GM18870 (cell line): ENCODE data around the gene RIC8B.
"Not testable (repeated sequence)": the region's sequence is repeated elsewhere in the genome, so short reads cannot be mapped to it uniquely, and the experiment has no call there.

Experiments
- ATAC-seq: cut with Tn5 transposase; IDR thresholded peaks from one replicate; pipeline ENCODE4 v1.9.1; 2021; ENCODE audit warnings: moderate library complexity; ENCODE audit not compliant: unreplicated experiment

The RIC8B gene

DNA sequence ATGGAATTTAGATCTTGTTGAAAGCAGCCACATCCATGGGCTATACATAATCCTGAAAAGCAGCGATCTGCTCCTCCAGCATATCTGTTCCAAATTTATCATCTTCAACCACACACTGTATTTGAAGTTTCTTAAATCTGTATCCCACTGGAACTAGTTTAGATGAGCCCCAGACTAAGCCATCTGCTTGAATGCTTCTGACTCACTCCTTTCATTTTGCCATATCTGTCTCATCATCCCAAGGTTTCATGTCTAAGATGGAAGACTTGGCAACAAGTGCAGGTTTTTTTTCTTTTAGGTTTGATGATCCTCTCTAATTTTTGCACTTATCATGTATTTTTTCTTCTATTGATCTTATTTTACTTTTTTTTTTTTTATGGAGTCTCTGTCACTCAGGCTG is 126.8 kb downstream of the RIC8B start:
- no peak for ATAC-seq

DNA sequence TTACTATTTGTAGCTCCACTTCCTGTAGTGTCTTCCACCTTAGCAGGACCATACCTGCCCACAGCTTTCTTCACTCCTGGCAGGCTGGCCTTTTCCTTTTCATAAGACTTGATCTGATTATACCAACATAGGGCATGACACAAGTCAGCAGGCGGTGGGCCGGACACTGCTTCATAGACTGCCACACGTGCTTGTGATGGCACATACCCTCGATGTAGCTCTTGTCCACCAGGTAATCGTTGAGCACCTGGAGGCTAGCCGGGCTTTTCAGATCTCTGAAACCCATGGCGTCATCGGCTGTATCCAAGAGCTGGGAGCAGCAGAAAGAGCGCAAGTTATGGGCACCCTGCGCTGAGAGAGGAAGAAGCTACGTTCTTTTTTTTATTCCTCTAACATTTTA is 127.6 kb downstream of the RIC8B start:
- no peak for ATAC-seq

DNA sequence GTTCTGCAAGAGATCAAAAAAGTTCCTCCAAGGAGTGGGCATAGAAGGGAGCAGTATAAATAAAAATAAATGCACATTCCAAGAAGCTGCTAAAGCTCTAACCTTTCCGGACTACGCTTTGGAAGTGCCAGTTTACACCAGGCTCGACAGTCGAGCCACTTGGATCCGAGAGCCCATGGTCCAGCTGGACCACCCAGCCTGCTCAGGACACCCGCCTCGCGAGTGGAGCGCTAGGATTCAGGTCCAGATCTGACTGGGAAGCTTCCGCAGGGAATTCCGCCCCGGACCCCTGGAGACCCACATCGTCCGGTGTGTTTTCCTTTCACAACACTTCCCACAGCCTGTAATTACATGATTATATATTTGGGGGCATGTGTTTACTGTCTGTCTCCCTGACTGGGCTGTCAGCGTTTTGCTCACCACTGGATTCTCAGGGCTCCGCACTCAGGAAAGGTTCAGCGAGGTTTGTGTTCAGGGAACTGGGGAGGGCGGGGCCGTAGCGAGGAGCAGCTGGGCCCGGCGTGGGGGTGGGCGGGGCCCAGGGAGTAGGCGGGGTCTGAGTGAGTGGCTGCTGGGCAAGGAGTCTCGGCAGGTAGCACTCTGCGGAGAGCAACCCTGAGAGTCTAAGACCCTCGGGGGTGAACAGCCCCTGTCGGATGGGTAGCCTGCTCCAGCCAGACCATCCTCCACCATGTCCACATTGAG is 128.9 kb downstream of the RIC8B start:
- no peak for ATAC-seq

DNA sequence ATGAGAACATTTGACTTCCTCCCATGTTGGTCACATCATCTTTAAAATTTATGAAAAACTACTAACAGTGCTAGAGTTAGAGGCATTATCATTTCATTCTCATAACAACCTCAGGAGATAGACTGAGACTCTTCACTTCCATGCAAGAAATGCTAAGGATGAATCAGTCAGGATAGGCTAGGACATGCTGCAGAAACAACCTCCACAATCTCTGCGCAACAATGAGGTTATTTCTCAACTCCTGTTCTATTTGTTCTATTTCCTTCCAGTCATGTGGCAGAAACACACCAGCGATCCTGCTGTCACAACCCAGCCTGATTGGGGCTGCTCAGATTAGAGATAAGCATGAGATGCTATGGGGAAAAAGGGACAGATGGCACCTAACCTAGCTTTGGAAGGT is 132.2 kb downstream of the RIC8B start:
- ATAC-seq, result no peak

DNA sequence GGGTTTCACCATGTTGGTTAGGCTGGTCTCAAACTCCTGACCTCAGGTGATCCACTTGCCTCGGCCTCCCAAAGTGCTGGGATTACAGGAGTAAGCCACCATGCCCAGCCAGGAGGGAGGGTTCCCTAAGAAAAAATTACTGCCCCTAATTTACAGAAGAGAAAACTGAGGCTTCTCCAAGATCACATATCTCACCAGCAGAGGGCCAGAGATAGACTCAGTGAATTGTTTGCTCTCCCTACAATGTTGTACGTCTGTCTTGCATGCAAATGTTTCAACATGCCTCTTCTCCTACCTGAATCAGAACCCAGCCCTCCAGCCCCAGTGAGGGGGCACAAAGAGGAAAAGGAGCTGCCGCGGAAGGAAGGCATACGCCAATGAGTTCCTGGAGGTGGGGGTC is 132.9 kb downstream of the RIC8B start:
- no peak for ATAC-seq

DNA sequence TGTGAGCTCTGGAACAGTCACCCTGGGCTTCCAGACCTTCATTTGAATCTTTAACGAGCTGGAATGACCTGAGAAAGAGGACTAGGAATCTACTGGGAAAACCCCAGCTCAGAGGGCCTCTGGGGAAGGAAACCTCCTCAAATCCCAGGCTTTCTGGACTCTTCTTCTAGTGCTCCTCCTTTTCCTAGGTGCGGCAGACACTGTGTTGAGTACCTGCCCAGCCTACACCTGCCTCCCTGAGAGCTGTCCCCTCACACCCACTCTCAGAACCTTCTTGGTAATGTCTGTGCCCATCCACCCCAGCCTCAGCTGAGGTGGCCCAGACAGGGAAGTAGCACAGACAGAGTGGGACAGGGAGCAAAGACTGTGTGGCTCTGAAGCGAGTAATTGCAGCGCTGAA is 133.4 kb downstream of the RIC8B start:
- ATAC-seq, result no peak

DNA sequence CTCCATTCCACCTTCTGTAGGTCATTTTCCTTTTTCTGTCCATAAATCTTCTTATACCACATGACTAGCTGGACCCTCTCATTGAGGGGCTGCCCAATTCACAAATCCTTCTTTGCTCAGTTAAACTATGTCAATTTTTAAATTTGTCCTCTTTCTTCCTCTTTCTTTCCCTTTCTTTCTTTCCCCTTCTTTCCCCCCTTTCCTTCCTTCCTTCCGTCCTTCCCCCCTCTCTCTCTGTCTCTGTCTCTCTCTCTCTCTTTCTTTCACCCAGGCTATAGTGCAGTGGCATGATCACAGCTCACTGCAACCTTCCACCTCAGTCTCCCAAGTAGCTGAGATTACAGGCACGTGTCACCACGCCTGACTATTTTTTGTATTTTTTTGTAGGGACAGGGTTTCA is 134.1 kb downstream of the RIC8B start:
- ATAC-seq, result no peak

DNA sequence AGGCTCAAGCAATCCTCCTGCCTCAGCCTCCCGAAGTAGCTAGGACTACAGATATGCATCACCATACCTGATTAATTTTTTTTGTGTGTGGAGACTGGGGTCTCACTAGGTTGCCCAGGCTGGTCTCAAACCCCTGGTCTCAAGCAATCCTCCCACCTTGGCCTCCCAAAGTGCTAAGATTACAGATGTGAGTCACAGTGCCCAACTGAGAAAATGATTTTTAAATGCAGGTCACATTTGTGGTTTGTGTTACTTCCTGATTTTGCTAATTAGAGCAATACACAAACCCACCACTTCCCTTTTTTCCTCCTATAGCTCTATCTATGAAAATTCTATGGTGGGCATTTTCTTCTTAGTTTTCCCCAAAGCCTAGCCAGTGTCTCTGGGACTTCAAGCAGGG is 135.7 kb downstream of the RIC8B start:
- peak; percentile 81 for ATAC-seq

DNA sequence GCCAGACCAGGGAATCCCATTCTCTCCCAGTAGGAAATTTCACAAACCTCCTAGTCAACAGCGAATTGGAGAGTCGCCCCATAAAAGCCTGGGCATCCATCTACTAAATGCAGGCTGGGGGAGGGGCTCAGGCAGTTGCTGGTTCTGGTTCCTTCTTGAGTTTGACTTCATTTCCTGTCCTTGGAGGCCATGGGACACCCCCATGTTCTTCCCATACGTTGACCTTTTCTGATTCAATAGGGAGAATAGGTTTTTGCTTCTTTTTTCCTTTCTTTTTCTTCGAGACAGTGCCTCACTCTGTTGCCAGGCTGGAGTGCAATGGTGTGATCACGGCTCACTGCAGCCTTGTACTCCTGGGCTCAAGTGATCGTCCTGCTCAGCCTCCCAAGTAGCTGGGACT is 137.1 kb downstream of the RIC8B start:
- no peak for ATAC-seq

DNA sequence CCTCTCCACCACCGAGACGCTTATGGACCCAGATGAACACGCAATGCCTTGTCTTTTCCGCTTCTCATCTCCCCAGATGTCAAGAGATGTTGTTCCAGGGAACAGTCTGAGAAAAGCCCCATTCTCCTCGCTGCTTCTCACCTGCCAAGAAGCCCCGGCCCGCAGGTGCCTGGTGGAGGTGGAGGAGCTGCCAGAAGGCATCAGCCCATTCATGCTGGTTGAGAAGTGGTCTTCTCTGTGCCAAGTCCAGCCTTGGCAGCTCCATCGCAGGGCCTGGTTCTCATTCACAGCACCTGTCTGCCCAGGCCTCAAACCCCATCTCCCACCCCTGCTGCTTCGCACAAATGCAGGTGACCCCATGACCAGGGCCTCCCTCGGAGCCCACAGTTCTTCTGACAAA is 139.0 kb downstream of the RIC8B start:
- ATAC-seq, result no peak

DNA sequence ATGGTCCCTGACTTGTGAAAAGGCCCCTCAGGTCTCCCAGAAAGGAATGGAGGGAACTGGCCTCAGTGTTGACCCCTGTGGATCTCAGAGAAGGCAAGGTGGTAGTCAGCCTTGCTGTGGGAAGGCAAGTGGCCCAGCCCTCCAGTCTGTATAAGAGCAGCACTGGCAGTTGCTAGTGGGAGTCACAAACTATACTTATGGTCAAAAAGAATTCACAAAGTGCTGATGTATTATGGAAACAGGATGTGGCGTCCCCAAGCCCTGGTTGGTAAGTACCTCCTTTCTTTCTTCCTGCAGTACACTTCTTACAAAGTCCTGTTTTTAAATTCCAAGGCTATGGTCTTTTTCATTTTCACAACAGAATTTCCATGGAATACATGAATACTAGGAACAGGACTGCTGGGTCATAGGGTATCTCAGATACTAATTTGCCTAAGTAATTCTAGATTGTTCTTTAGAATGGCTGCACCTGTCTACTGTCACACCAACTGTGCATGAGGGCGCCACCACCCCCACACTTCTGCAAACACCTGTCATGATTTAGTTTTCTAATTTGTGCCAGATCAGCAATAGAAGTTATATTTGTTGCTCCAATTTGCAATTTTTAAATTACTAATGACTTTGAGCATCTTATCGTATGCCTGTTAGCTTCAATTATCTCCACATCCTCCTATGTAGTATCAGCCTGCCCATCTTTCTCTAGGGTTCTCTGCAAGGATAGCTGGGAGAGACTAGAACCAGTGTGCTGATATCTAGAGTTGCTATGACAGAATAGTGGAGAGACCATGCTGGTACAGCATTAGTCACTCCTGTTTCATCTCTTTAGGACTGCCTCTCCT is 140.5 kb downstream of the RIC8B start:
- ATAC-seq, result no peak

DNA sequence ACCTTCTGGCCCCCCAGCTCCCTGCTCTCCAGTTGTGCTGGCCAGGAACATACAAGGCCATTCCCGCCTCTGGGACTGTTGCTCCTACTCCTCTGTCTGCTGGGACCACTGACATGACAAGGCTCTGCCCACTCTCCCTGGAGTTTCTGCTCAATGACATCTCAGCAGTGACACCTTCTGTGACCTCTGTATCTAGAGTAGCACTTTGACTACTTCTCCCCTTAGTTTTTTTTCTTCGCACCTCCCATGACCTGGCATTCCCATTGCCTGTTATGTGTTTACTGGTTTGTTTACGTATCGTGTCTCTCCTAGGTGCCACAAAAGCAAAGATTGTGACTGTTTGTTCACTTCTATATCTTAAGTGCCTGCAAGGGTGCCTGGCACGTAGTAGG is 141.1 kb downstream of the RIC8B start:
- ATAC-seq, result no peak

DNA sequence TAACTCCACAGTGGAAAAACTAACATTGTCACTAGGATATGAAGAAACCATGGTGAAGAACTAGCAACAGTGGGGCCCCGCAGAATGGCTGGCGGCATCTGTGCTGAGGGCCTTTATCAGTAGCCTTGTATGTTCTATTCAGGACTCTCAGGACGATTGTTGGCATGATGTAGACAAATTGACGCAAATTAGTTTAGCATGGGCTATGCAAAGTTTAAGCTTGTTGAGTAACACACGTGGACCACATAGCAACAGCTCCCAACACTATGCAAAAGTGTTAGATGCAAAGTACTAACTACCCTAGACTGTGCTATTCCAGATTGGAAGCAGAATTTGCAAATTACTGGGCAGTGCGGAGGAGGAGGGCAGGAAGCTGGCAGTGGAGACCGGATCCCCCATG is 143.0 kb downstream of the RIC8B start:
- no peak for ATAC-seq

DNA sequence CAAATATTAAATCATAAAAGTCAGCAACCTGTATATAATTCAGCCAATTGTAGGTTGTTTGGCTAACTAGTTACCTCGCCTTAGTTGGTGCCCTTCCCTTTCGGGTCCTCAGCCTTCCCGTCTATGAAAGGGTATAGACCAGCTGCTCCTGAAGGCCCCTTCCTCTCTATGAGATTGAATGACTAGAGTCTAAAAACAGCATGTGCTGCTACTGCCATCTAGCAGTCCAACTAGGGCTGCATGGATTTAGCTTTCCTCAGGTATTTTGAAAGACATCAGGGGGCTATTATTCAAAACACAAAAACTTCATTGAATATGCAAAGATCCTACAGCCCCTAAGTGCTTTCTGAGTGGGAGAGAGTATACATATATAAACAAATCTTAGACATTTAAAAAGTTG is 144.3 kb downstream of the RIC8B start:
- ATAC-seq, result no peak

DNA sequence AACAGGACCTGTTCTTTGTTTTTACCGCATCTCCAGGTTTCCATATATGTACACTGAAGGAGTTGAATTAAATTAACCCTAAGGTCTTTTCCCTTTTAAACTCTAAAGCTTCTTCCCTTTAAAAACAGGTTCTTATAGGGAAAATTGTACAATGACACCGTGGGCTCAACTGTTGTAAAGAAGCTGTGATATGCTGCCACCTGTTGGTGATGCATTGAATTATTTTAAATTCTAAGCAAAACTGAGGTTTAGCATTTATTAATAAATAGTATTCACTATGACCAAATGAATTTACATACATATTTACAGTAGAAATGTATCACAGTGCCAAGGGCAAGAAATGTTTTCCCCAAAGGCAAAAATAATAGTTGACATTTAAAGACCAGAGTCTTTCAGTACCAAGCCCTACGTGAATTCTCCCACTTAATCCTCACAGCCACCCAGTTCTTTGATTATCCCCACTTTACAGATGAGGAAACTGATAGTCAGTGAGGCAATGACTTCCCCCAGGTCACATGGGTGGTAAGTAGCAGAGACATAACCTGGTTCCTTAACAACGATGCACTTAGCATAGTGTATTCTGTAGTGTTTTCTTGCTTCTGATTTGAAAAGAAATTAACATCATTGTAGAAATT is 145.5 kb downstream of the RIC8B start:
- no peak for ATAC-seq

DNA sequence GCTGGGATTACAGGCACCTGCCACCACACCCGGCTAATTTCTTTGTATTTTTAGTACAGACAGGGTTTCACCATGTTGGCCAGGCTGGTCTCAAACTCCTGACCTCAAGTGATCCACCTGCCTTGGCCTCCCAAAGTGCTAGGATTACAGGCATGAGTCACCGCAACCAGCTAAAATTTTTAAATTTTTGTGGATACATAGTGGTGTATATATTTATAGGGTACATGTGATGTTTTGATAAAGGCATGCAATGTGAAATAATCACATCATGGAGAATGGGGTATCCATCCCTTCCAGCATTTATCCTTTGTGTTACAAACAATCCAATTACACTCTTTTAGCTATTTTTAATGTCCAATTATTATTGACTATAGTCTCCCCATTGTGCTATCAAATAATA is 147.5 kb downstream of the RIC8B start:
- ATAC-seq, result not testable (repeated sequence)

DNA sequence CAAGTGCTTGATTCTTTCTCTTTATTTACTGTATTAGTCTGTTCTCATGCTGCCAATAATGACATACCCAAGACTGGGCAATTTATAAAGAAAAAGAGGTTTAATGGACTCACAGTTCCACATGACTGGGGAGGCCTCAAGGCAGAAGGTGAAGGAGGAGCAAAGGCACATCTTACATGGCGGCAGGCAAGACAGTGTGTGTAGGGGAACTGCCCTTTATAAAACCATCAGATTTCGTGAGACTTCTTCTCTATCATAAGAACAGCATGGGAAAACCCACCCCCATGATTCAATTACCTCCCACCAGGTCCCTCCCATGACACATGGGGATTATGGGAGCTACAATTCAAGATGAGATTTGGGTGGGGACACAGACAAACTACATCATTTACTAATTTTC is 149.1 kb downstream of the RIC8B start:
- not testable (repeated sequence) for ATAC-seq

DNA sequence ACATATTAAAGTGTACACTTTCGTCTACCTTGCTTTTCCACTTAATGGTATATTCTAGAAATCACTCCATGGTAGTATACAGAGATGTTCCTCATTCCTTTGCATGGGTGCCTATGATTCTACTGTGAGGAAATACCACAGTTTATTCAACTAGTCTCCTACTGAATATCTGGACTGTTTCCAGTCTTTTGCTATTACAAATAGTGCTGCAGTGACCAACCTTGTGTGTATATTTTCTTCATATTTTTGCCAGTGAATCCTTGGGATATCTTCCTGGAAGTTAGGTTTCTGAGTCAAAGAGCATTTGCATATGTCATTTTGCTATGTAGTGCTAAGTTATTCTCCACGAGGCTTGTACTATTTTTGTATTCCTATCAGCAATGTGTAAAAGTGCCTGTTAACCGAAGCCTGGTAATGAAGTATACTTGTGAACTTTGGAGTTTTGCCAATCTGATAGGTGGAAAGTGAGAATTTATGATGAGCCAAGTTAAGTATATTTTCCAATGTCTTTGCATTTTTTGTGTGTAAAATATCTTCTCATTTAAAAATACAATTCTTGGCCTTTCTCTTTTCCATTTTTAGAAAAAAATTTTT is 149.9 kb downstream of the RIC8B start:
- ATAC-seq, result no peak

DNA sequence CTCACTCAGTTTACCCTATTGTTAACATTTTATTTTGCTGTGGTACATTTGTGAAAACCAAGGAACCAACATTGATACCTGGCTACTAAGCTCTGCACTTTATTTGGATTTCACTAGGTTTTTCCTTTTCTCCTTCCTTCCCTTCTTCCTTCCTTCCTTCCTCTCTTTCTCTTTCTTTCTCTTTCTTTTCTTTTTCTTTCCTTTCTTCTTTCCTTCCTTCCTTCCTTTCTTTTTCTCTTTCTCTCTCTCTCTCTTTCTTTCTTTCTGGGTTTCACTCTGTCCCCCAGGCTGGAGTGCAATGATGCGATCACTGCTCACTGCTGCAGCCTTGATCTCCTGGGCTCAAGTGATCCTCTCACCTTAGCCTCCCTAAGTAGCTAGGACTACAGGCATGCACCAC is 152.2 kb downstream of the RIC8B start:
- no peak for ATAC-seq

DNA sequence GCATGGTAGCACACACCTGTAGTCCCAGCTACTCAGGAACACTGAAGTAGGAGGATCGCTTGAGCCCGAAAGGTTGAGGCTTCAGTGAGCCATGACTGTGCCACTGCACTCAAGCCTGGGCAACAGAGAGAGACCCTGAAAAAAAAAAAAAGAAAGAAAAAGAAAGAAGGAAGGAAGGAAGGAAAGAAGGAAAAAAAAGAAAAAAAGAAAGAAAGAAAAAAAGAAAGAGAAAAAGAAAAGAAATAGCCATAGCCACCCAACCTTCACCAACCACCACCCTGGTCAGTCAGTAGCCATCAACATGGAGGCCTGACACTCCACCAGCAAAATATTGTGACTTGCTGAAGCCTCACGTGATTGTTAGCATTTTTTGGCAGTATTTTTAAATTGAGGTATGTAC is 159.8 kb downstream of the RIC8B start:
- no peak for ATAC-seq
